CD14-positive monocyte (primary cell): Measurements from ENCODE around the gene IGFBP2. TPM values are rescaled to one million over a fixed set of nuclear protein-coding genes. Genes with fewer than 3 reads are reported as not detected.

Source experiments
- DNase-seq, 3 donors: peaks; one replicate each; pipeline ENCODE4 v3.0.0-alpha.2; 2011 to 2022
- H2AFZ ChIP-seq: 2 replicates; pipeline ENCODE4 v1.6.0; 2012; ENCODE audit warnings: mild to moderate bottlenecking, low read depth, low read length, inconsistent platforms; ENCODE audit not compliant: insufficient read depth, poor library complexity, severe bottlenecking
- H3K27ac ChIP-seq, 2 donors: 1 replicate in 1 of 2; 2 replicates in 1 of 2; pipeline ENCODE4 v1.5.1; 2012 to 2013; ENCODE audit warnings: low read length in 2 of 2, control low read depth in 1 of 2, inconsistent platforms in 1 of 2, low read depth in 1 of 2, mild to moderate bottlenecking in 1 of 2
- H3K27me3 ChIP-seq, 2 donors: one replicate each; pipeline versions ENCODE4 v1.6.0 to v1.6.1; 2011 to 2013; ENCODE audit warnings: low read length in 2 of 2; ENCODE audit not compliant: control insufficient read depth in 2 of 2, insufficient read depth in 2 of 2
- H3K36me3 ChIP-seq, 2 donors: replicated peaks in 1 of 2; 1 replicate in 1 of 2; 2 replicates in 1 of 2; pipeline versions ENCODE4 v1.5.1 to v1.6.1; 2012 to 2013; ENCODE audit warnings: low read length in 2 of 2, control low read depth in 1 of 2, inconsistent platforms in 1 of 2, mild to moderate bottlenecking in 1 of 2; ENCODE audit not compliant: insufficient read depth in 2 of 2, control insufficient read depth in 1 of 2
- H3K4me1 ChIP-seq, 2 donors: 1 replicate in 1 of 2; 2 replicates in 1 of 2; pipeline versions ENCODE4 v1.5.1 to v1.6.1; 2012 to 2013; ENCODE audit warnings: low read length in 2 of 2, control low read depth in 1 of 2, inconsistent platforms in 1 of 2, mild to moderate bottlenecking in 1 of 2, moderate library complexity in 1 of 2; ENCODE audit not compliant: insufficient read depth in 2 of 2, control insufficient read depth in 1 of 2
- H3K4me2 ChIP-seq: replicated peaks from 2 replicates; pipeline ENCODE3; 2012; ENCODE audit warnings: low read length, moderate library complexity, mild to moderate bottlenecking; ENCODE audit not compliant: poor library complexity, severe bottlenecking; ENCODE audit errors: extremely low read depth
- H3K4me3 ChIP-seq, 3 experiments: fragments of 200-600 bp in 1 of 3; sonication (generic) in 1 of 3; replicated peaks in 1 of 3; 1 replicate in 2 of 3; 2 replicates in 1 of 3; pipeline ENCODE4 v1.5.1; 2011 to 2013; ENCODE audit warnings: low read length in 3 of 3, mild to moderate bottlenecking in 3 of 3, control low read depth in 2 of 3, low read depth in 2 of 3, inconsistent platforms in 1 of 3, moderate library complexity in 1 of 3
- H3K79me2 ChIP-seq: 2 replicates; pipeline ENCODE4 v1.6.0; 2012; ENCODE audit warnings: mild to moderate bottlenecking, control low read depth, inconsistent platforms, low read length, moderate library complexity; ENCODE audit not compliant: insufficient read depth
- H3K9ac ChIP-seq: 2 replicates; pipeline ENCODE4 v1.6.0; 2017; ENCODE audit warnings: low read length, mild to moderate bottlenecking; ENCODE audit not compliant: insufficient read depth, poor library complexity, severe bottlenecking
- H3K9me3 ChIP-seq, 2 donors: replicated peaks in 1 of 2; 1 replicate in 1 of 2; 2 replicates in 1 of 2; pipeline versions ENCODE4 v1.5.1 to v1.6.1; 2012 to 2013; ENCODE audit warnings: low read length in 2 of 2, control low read depth in 1 of 2; ENCODE audit not compliant: control insufficient read depth in 1 of 2, insufficient read depth in 1 of 2
- H4K20me1 ChIP-seq: 2 replicates; pipeline ENCODE4 v1.6.0; 2012; ENCODE audit warnings: mild to moderate bottlenecking, low read length, control low read depth, moderate library complexity; ENCODE audit not compliant: insufficient read depth
- H3K27ac Mint-ChIP-seq, 7 donors: one replicate each; pipeline ENCODE4 v1.8.0; 2020; ENCODE audit warnings: mild to moderate bottlenecking in 7 of 7, mixed read lengths in 7 of 7, moderate library complexity in 6 of 7, inconsistent platforms in 2 of 7
- H3K27me3 Mint-ChIP-seq, 3 donors: one replicate each; pipeline ENCODE4 v1.8.0; 2021 to 2022; ENCODE audit warnings: low read depth in 3 of 3, mild to moderate bottlenecking in 3 of 3, mixed read lengths in 3 of 3, moderate library complexity in 3 of 3, inconsistent platforms in 1 of 3
- H3K36me3 Mint-ChIP-seq, 2 donors: one replicate each; pipeline ENCODE4 v1.8.0; 2020; ENCODE audit warnings: mixed read lengths in 2 of 2, inconsistent platforms in 1 of 2, mild to moderate bottlenecking in 1 of 2
- H3K4me1 Mint-ChIP-seq: one replicate; pipeline ENCODE4 v1.8.0; 2020; ENCODE audit warnings: mild to moderate bottlenecking, mixed read lengths
- H3K4me3 Mint-ChIP-seq, 2 donors: one replicate each; pipeline ENCODE4 v1.8.0; 2020; ENCODE audit warnings: mild to moderate bottlenecking in 2 of 2, mixed read lengths in 2 of 2, moderate library complexity in 1 of 2
- H3K9me3 Mint-ChIP-seq, 7 donors: one replicate each; pipeline ENCODE4 v1.8.0; 2020 to 2022; ENCODE audit warnings: mixed read lengths in 7 of 7, mild to moderate bottlenecking in 6 of 7, moderate library complexity in 6 of 7, inconsistent platforms in 2 of 7
- CTCF ChIP-seq: fragments of 200-600 bp; IDR thresholded peaks from one replicate; pipeline ENCODE4 v1.8.0; 2022; ENCODE audit warnings: antibody characterized with exemption, mild to moderate bottlenecking
- WGBS: methylation state at CpG from one replicate; pipeline ENCODE4 v1.1.5; 2013; ENCODE audit warnings: missing lambda C conversion rate; ENCODE audit not compliant: insufficient coverage; 5-methylcytosine and 5-hydroxymethylcytosine counted together
- intact Hi-C, 2 donors: fragments of 100-400 bp; cut with micrococcal nuclease; formaldehyde crosslinking; loops; one replicate each; pipeline versions ENCODE4 v1.15.0 to v1.15.1; 2023
- polyA plus RNA-seq, 3 donors: library from polyadenylated mRNA; depleted of rRNA in 1 of 3; unstranded in 2 of 3; stranded (reverse) in 1 of 3; fragments of 300-500 nt in 2 of 3; fragments of >200 nt in 1 of 3; fragmentation: Illumina TruSeq in 2 of 3; gene quantifications; 1 replicate in 2 of 3; 2 replicates in 1 of 3; pipeline ENCODE4 v1.2.3, GENCODE V29; 2012 to 2021

Gene IGFBP2
- polyA plus RNA-seq, 3 donors: 1.6 TPM; not detected in 2

GRCh38 chr2:216683846-216684245, 50.6 kb downstream of the IGFBP2 start:
- no peak overlapping the region for H3K27ac ChIP-seq
- H3K4me2 ChIP-seq: no peak overlapping the region
- Mint-ChIP-seq H3K4me3 (no peak overlapping the region), H3K36me3 (no peaks in the 10 kb centered on the region), H3K27ac (peak overlapping the region in 3 of 7 donors; percentile 16 to 80 (median 43)), H3K9me3 (no peaks in the 10 kb centered on the region), H3K4me1 (peaks cover 13% of the 10 kb centered on the region), H3K27me3 (peaks cover 19 to 28% (median 23%) of the 10 kb centered on the region in 3 donors)
- no peaks in the 10 kb centered on the region for H3K79me2 ChIP-seq
- TF ChIP-seq CTCF: no peak
- DNase-seq: peak; percentile 73 to 92 (median 77)
- H3K36me3 ChIP-seq: no peaks in the 10 kb centered on the region
- no peak overlapping the region for H2AFZ ChIP-seq
- no peak overlapping the region for H3K4me3 ChIP-seq
- H3K4me1 ChIP-seq: peaks cover 6 to 10% of the 10 kb centered on the region in 2 donors
- H3K9ac ChIP-seq: no peak overlapping the region
- H3K27me3 ChIP-seq: peaks cover 5 to 8% of the 10 kb centered on the region in 2 donors
- intact Hi-C loops: loop anchor here (2.0 to 10.0 kb wide), 4 partner anchors 481 to 1028 kb away; no protein-coding TSS in a partner anchor
- no peaks in the 10 kb centered on the region for H4K20me1 ChIP-seq
- WGBS: 0% methylated on average over 3 of the region's 3 CpGs
- no peaks in the 10 kb centered on the region for H3K9me3 ChIP-seq

DNA sequence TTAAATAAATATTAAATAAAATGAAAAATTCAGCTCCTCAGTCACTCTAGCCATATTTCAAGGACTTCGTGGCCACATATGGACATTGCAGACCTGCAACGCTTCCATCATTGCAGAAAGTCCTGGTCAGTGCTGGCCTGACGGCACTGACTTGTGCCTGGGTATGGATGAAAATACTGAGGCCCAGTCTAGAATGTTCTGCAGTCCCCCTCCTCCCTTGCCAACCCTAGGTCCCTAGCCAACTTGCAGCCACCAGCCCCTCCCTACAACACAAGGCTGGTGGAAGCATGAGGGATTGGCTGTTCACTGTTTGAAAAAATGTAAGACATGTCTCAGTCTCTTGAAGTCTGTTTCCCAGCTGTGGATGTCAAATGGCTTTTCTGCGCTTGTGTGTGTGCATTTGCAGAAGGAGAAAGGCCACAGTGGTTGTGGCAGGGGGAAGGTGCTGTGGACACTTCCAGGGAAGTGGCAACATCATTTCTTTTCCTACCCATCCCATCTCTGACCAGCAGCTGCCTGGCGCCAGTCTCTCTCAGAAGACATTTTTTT, 52.2 kb downstream of the IGFBP2 start:
- peaks cover 15 to 23% of the 10 kb centered on the region in 2 donors for H3K27me3 ChIP-seq
- no peaks in the 10 kb centered on the region for H3K9me3 ChIP-seq
- Mint-ChIP-seq H3K36me3 (no peaks in the 10 kb centered on the region), H3K27me3 (peaks cover 24 to 42% (median 35%) of the 10 kb centered on the region in 3 donors), H3K4me3 (no peak overlapping the region), H3K27ac (no peak overlapping the region), H3K4me1 (peaks cover 13% of the 10 kb centered on the region), H3K9me3 (no peaks in the 10 kb centered on the region)
- no peak for TF ChIP-seq CTCF
- H3K27ac ChIP-seq: no peak overlapping the region
- H2AFZ ChIP-seq: no peak overlapping the region
- no peak for DNase-seq
- H4K20me1 ChIP-seq: no peaks in the 10 kb centered on the region
- no peak overlapping the region for H3K9ac ChIP-seq
- intact Hi-C loops: loop anchor here in 1 of 2 donors (10.0 kb wide), 1 partner anchor 479 kb away; no protein-coding TSS in a partner anchor
- H3K4me1 ChIP-seq: peaks cover 6 to 10% of the 10 kb centered on the region in 2 donors
- WGBS: no CpG with 5 or more reads among the region's 5 CpGs
- no peak overlapping the region for H3K4me3 ChIP-seq
- no peaks in the 10 kb centered on the region for H3K36me3 ChIP-seq
- H3K79me2 ChIP-seq: no peaks in the 10 kb centered on the region
- H3K4me2 ChIP-seq: no peak overlapping the region
